ENCODE data around the gene SUGCT.
"Not testable (repeated sequence)": the region's sequence is repeated elsewhere in the genome, so short reads cannot be mapped to it uniquely, and the experiment has no call there.

SUGCT gene

GRCh38 chr7:40622941-40623501 is 488.2 kb downstream of the SUGCT start:
- Histone ChIP-seq H3K4me1 (peaks cover 46% of the 10 kb centered on the region), H3K36me3 (no peaks in the 10 kb centered on the region), H3K9me3 (no peaks in the 10 kb centered on the region), H3K27me3 (no peaks in the 10 kb centered on the region), H3K4me3 (ENCODE audit: low read depth, low read length) (no peak overlapping the region)
- TF ChIP-seq CTCF (IDR thresholded peaks at IDR 0.05; ENCODE audit: low read depth, low read length), result no peak
- DNase-seq, result no peak

GRCh38 chr7:40623863-40624262 is 489.1 kb downstream of the SUGCT start:
- Histone ChIP-seq H3K27me3 (no peaks in the 10 kb centered on the region), H3K36me3 (no peaks in the 10 kb centered on the region), H3K4me3 (ENCODE audit: low read depth, low read length) (no peak overlapping the region), H3K4me1 (peaks cover 46% of the 10 kb centered on the region), H3K9me3 (no peaks in the 10 kb centered on the region)
- DNase-seq, result no peak
- TF ChIP-seq CTCF (IDR thresholded peaks at IDR 0.05; ENCODE audit: low read depth, low read length), result no peak

- H3K27me3 ChIP-seq; H3K9me3 ChIP-seq; DNase-seq; H3K4me3 ChIP-seq (ENCODE audit: low read depth, low read length); H3K36me3 ChIP-seq: not testable (repeated sequence)
- peaks cover 24% of the 10 kb centered on the region for H3K4me1 ChIP-seq
Observed at GRCh38 chr7:40627361-40627760, 492.6 kb downstream of the SUGCT start.

GRCh38 chr7:40629891-40630290 is 495.1 kb downstream of the SUGCT start:
- H3K27me3 ChIP-seq, result no peaks in the 10 kb centered on the region
- no peak for TF ChIP-seq CTCF (IDR thresholded peaks at IDR 0.05; ENCODE audit: low read depth, low read length)
- DNase-seq, result no peak
- H3K36me3 ChIP-seq, result no peaks in the 10 kb centered on the region
- no peak overlapping the region for H3K4me3 ChIP-seq (ENCODE audit: low read depth, low read length)
- peaks cover 13% of the 10 kb centered on the region for H3K4me1 ChIP-seq
- H3K9me3 ChIP-seq, result no peaks in the 10 kb centered on the region

GRCh38 chr7:40634118-40634517 is 499.3 kb downstream of the SUGCT start:
- H3K9me3 ChIP-seq, result no peaks in the 10 kb centered on the region
- peak overlapping the region; percentile 29 for H3K4me3 ChIP-seq (ENCODE audit: low read depth, low read length)
- peak; percentile 79 for DNase-seq

GRCh38 chr7:40638545-40639320 is 503.9 kb downstream of the SUGCT start:
- Histone ChIP-seq H3K4me3 (ENCODE audit: low read depth, low read length) (no peak overlapping the region), H3K36me3 (no peaks in the 10 kb centered on the region), H3K9me3 (no peaks in the 10 kb centered on the region), H3K4me1 (peaks cover 21% of the 10 kb centered on the region), H3K27me3 (no peaks in the 10 kb centered on the region)
- no peak for TF ChIP-seq CTCF (IDR thresholded peaks at IDR 0.05; ENCODE audit: low read depth, low read length)
- DNase-seq, result no peak

More at GRCh38 chr7:40634118-40634517, 499.3 kb downstream of the SUGCT start:
- no peak for TF ChIP-seq CTCF (IDR thresholded peaks at IDR 0.05; ENCODE audit: low read depth, low read length)
- Histone ChIP-seq H3K27me3 (no peaks in the 10 kb centered on the region), H3K4me1 (peaks cover 9% of the 10 kb centered on the region), H3K36me3 (no peaks in the 10 kb centered on the region)

All from BE2C (cell line).